WTC11 (cell line): ENCODE measurements around the gene EDIL3. TPM values are rescaled to one million over a fixed set of nuclear protein-coding genes. Genes with fewer than 3 reads are reported as not detected.
A peak's percentile ranks its signal among the peaks of the same experiment; 100 is the strongest.

Experiments used
- ATAC-seq: fragments of 200-7000 bp; cut with Tn5 transposase; 2 replicates; pipeline ENCODE4 v1.10.0; 2021; ENCODE audit warnings: mild to moderate bottlenecking, moderate library complexity
- CTCF ChIA-PET: fragments of 300-600 bp; sonication (Branson Sonifier 250); formaldehyde crosslinking; loops from one replicate; lab custom pipeline; 2021; ENCODE audit warnings: antibody characterized with exemption; lab: Charles Lee
- POLR2A ChIA-PET: fragments of 350-600 bp; sonication (Branson Sonifier 250); formaldehyde crosslinking; loops from one replicate; lab custom pipeline; 2021; ENCODE audit warnings: antibody characterized with exemption; lab: Charles Lee
- DNase-seq: peaks from one replicate; pipeline ENCODE4 v3.0.0; 2021; ENCODE audit warnings: low spot score
- H3K27ac Mint-ChIP-seq: 2 replicates; pipeline ENCODE4 v1.8.0; 2021; ENCODE audit warnings: mixed read lengths
- H3K27me3 Mint-ChIP-seq: 2 replicates; pipeline ENCODE4 v1.8.0; 2021; ENCODE audit warnings: low read depth, mild to moderate bottlenecking, moderate library complexity, mixed read lengths
- H3K36me3 Mint-ChIP-seq: 2 replicates; pipeline ENCODE4 v1.8.0; 2021; ENCODE audit warnings: mixed read lengths
- H3K4me1 Mint-ChIP-seq: 2 replicates; pipeline ENCODE4 v1.8.0; 2022; ENCODE audit warnings: mixed read lengths
- H3K4me3 Mint-ChIP-seq: 2 replicates; pipeline ENCODE4 v1.8.0; 2021; ENCODE audit warnings: mild to moderate bottlenecking, moderate library complexity, mixed read lengths
- H3K9me3 Mint-ChIP-seq: 2 replicates; pipeline ENCODE4 v1.8.0; 2021; ENCODE audit warnings: mixed read lengths
- AR ChIP-seq: fragments of 250-450 bp; sonication (Bioruptor Pico); IDR thresholded peaks from 2 replicates; pipeline ENCODE4 v1.9.0; 2021; ENCODE audit warnings: mild to moderate bottlenecking
- ATF6 ChIP-seq: sonication (generic); formaldehyde crosslinking; IDR thresholded peaks from 2 replicates; pipeline ENCODE4 v1.8.1; 2023; ENCODE audit warnings: mild to moderate bottlenecking, missing genetic modification reagents
- CREB1 ChIP-seq: sonication (generic); formaldehyde crosslinking; IDR thresholded peaks from 2 replicates; pipeline ENCODE4 v1.8.0; 2023; ENCODE audit warnings: mild to moderate bottlenecking, missing genetic modification reagents
- MAX ChIP-seq: sonication (generic); formaldehyde crosslinking; IDR thresholded peaks from 2 replicates; pipeline ENCODE4 v1.8.0; 2022; ENCODE audit warnings: mild to moderate bottlenecking, missing genetic modification reagents
- MXD4 ChIP-seq: fragments of 250-450 bp; sonication (Bioruptor Pico); IDR thresholded peaks from 2 replicates; pipeline ENCODE4 v1.8.0; 2021; ENCODE audit warnings: mild to moderate bottlenecking, moderate library complexity, borderline replicate concordance
- NFE2L1 ChIP-seq: sonication (generic); formaldehyde crosslinking; IDR thresholded peaks from 2 replicates; pipeline ENCODE4 v1.8.1; 2023; ENCODE audit warnings: missing genetic modification reagents
- PRDM15 ChIP-seq: sonication (generic); formaldehyde crosslinking; IDR thresholded peaks from 2 replicates; pipeline ENCODE4 v1.8.0; 2022; ENCODE audit warnings: missing genetic modification reagents
- PREB ChIP-seq: sonication (generic); formaldehyde crosslinking; IDR thresholded peaks from 2 replicates; pipeline ENCODE4 v1.8.1; 2022; ENCODE audit warnings: mild to moderate bottlenecking, missing genetic modification reagents, moderate library complexity, borderline replicate concordance
- RELA ChIP-seq: sonication (generic); formaldehyde crosslinking; IDR thresholded peaks from 2 replicates; pipeline ENCODE4 v1.8.1; 2022; ENCODE audit warnings: missing genetic modification reagents, mild to moderate bottlenecking, borderline replicate concordance
- STAT6 ChIP-seq: sonication (generic); formaldehyde crosslinking; conservative IDR thresholded peaks from 2 replicates; pipeline ENCODE4 v1.8.1; 2023; ENCODE audit warnings: mild to moderate bottlenecking, low read depth, missing genetic modification reagents, moderate library complexity
- ZNF512 ChIP-seq: sonication (generic); formaldehyde crosslinking; IDR thresholded peaks from 2 replicates; pipeline ENCODE4 v1.8.1; 2022; ENCODE audit warnings: missing genetic modification reagents, borderline replicate concordance
- ZNF532 ChIP-seq: fragments of 250-450 bp; sonication (Bioruptor Pico); IDR thresholded peaks from 2 replicates; pipeline ENCODE4 v1.9.0; 2021; ENCODE audit warnings: mild to moderate bottlenecking, borderline replicate concordance
- ZNF671 ChIP-seq: fragments of 250-450 bp; sonication (Bioruptor Pico); IDR thresholded peaks from 2 replicates; pipeline ENCODE4 v1.8.0; 2021; ENCODE audit warnings: mild to moderate bottlenecking
- total RNA-seq: library from RNA; stranded (reverse); gene quantifications from 3 replicates; pipeline ENCODE4 v1.2.3, GENCODE V29; 2021

EDIL3 gene
- total RNA-seq, 1 experiment from 2014 or later = 48.3 TPM

GRCh38 chr5:83973925-83974815, 410.5 kb downstream of the EDIL3 start:
- H3K27ac Mint-ChIP-seq = peak overlapping the region; percentile 87
- H3K4me1 Mint-ChIP-seq = peaks cover 25% of the 10 kb centered on the region
- TF ChIP-seq NFE2L1 (peak; percentile 85), ZNF671 (no peak)
- DNase-seq (no peak), ATAC-seq (peak; percentile 82)
- ChIA-PET CTCF (no interaction called here), POLR2A (no interaction called here)
- no peaks in the 10 kb centered on the region for H3K9me3 Mint-ChIP-seq
- H3K4me3 Mint-ChIP-seq = no peak overlapping the region
- H3K36me3 Mint-ChIP-seq = no peaks in the 10 kb centered on the region
- no peaks in the 10 kb centered on the region for H3K27me3 Mint-ChIP-seq

GRCh38 chr5:83972909-83973308, 411.8 kb downstream of the EDIL3 start:
- no peak for DNase-seq
- no peak for TF ChIP-seq AR (CRISPR knock-in tag)
- no peak for TF ChIP-seq RELA
- no peak for TF ChIP-seq PREB (CRISPR knock-in tag)
- no peak for TF ChIP-seq PRDM15
- no peak for TF ChIP-seq ATF6 (CRISPR knock-in tag)
- no peak for TF ChIP-seq MXD4 (CRISPR knock-in tag)
- no peak for TF ChIP-seq CREB1
- no peak for TF ChIP-seq ZNF532 (CRISPR knock-in tag)
- no peak for TF ChIP-seq ZNF512 (CRISPR knock-in tag)
- no peak for TF ChIP-seq MAX (CRISPR knock-in tag)
- TF ChIP-seq STAT6 (CRISPR knock-in tag) = no peak
- ChIA-PET CTCF (interaction anchor here (0.6 kb wide), 1 partner anchor 233 kb away, joined by 3 read pairs; no protein-coding TSS in a partner anchor), POLR2A (no interaction called here)
- Mint-ChIP-seq H3K27me3 (no peaks in the 10 kb centered on the region), H3K4me1 (peaks cover 25% of the 10 kb centered on the region), H3K36me3 (no peaks in the 10 kb centered on the region), H3K9me3 (no peaks in the 10 kb centered on the region), H3K27ac (peak overlapping the region; percentile 53), H3K4me3 (no peak overlapping the region)
- no peak for ATAC-seq
